Inflammatory macrophage treated with lipopolysaccharide for 4 hours (primary cell): ENCODE measurements around the gene HIVEP3.

Experiments
- DNase-seq: peaks from one replicate; pipeline ENCODE4 v3.0.0-alpha.2; 2020

Gene HIVEP3

GRCh38 chr1:41504114-41505035, 414.3 kb downstream of the HIVEP3 start:
- no peak for DNase-seq

GRCh38 chr1:41503538-41504113, 415.1 kb downstream of the HIVEP3 start:
- DNase-seq, result no peak

- DNase-seq, result no peak
These were observed 415.8 kb downstream of the HIVEP3 start for GRCh38 chr1:41502912-41503311.

GRCh38 chr1:41501581-41501980, 417.1 kb downstream of the HIVEP3 start:
- DNase-seq, result no peak

- no peak for DNase-seq
These were observed 417.8 kb downstream of the HIVEP3 start for GRCh38 chr1:41500781-41501518.

- DNase-seq, result no peak
These were observed 418.3 kb downstream of the HIVEP3 start for GRCh38 chr1:41500378-41500777.

- DNase-seq, result no peak
These were observed 419.1 kb downstream of the HIVEP3 start for GRCh38 chr1:41499591-41499990.

GRCh38 chr1:41498804-41499203, 419.9 kb downstream of the HIVEP3 start:
- no peak for DNase-seq

- DNase-seq, result no peak
These were observed 420.3 kb downstream of the HIVEP3 start for GRCh38 chr1:41498391-41498790.

GRCh38 chr1:41497461-41498030, 421.2 kb downstream of the HIVEP3 start:
- no peak for DNase-seq

- no peak for DNase-seq
These were observed 421.7 kb downstream of the HIVEP3 start for GRCh38 chr1:41497056-41497440.

GRCh38 chr1:41496080-41497055, 422.4 kb downstream of the HIVEP3 start:
- DNase-seq, result peak; percentile 40

- no peak for DNase-seq
These were observed 423.3 kb downstream of the HIVEP3 start for GRCh38 chr1:41495210-41495948.

GRCh38 chr1:41494351-41495209, 424.1 kb downstream of the HIVEP3 start:
- no peak for DNase-seq

- DNase-seq, result no peak
These were observed 424.9 kb downstream of the HIVEP3 start for GRCh38 chr1:41493626-41494350.

- no peak for DNase-seq
These were observed 425.6 kb downstream of the HIVEP3 start for GRCh38 chr1:41493117-41493536.

- peak; percentile 33 for DNase-seq
These were observed 426.3 kb downstream of the HIVEP3 start for GRCh38 chr1:41492341-41492848.

GRCh38 chr1:41490911-41491310, 427.8 kb downstream of the HIVEP3 start:
- DNase-seq, result no peak

- no peak for DNase-seq
These were observed 429.2 kb downstream of the HIVEP3 start for GRCh38 chr1:41489561-41489960.
